Measurements from ENCODE around the gene SEZ6L. TPM values are rescaled to one million over a fixed set of nuclear protein-coding genes. Genes with fewer than 3 reads are reported as not detected.

SEZ6L gene
- total and polyA plus RNA-seq, 10 of the 15 experiments (the other 5 are each of a cell fraction or from before 2014, with no cell fraction given): not detected

GRCh38 chr22:26318975-26319374 is 149.7 kb downstream of the SEZ6L start (continued):
- TF ChIP-seq PAX8 (IDR thresholded peaks at IDR 0.05): no peak
- TF ChIP-seq SMC3 (IDR thresholded peaks at IDR 0.05; ENCODE audit: borderline replicate concordance, low read length): peak; percentile 33; the same call in 1 of the 2 replicates
- no peak for TF ChIP-seq MYB (IDR thresholded peaks at IDR 0.05; ENCODE audit: borderline replicate concordance, low read depth, low read length)
- TF ChIP-seq MEF2A (IDR thresholded peaks at IDR 0.05; ENCODE audit: insufficient read depth, low read depth, low read length): no peak
- TF ChIP-seq EED (IDR thresholded peaks at IDR 0.05; ENCODE audit: low read depth): no peak

GRCh38 chr22:26320447-26320846 is 151.2 kb downstream of the SEZ6L start:
- ChIA-PET SMC1A (ENCODE audit: uncharacterized antibody, unreplicated experiment) (no interaction called here), CTCF (interaction anchor here (1.5 to 2.2 kb wide), 3 partner anchors 11 to 417 kb away, joined by 3 to 19 read pairs (median 5); no protein-coding TSS in a partner anchor), POLR2A (no interaction called here), RAD21 (ENCODE audit: unreplicated experiment) (no interaction called here)
- Histone ChIP-seq H3K27ac (ENCODE audit: control insufficient read depth, insufficient read depth) (no peak overlapping the region), H3K9me3 (replicated peaks; ENCODE audit: control insufficient read depth, insufficient read depth, low read length) (no peaks in the 10 kb centered on the region), H4K20me1 (ENCODE audit: control insufficient read depth, insufficient read depth) (no peaks in the 10 kb centered on the region), H2AFZ (ENCODE audit: control insufficient read depth, low read depth, low read length) (no peak overlapping the region), H3K4me1 (ENCODE audit: control insufficient read depth, insufficient read depth, low read length) (no peaks in the 10 kb centered on the region), H3K4me3 (no peak overlapping the region), H3K27me3 (replicated peaks in 1 of 2; ENCODE audit: control insufficient read depth in 2 of 2, insufficient read depth in 2 of 2, low read length in 1 of 2) (peaks cover 2% of the 10 kb centered on the region in 2 experiments; a peak in 3 of 4 replicates), H3K36me3 (ENCODE audit: control insufficient read depth in 2 of 2, insufficient read depth in 2 of 2, low read length in 1 of 2) (no peaks in the 10 kb centered on the region), H3K79me2 (ENCODE audit: control insufficient read depth, insufficient read depth, low read length) (no peaks in the 10 kb centered on the region), H3K4me2 (ENCODE audit: control insufficient read depth, insufficient read depth) (no peak overlapping the region), H3K9ac (ENCODE audit: control insufficient read depth, insufficient read depth, low read length) (no peak overlapping the region)
- ATAC-seq (no peak), FAIRE-seq (no peak), DNase-seq (ENCODE audit: low read depth, low spot score) (no peak)
- TF ChIP-seq HSF1 (IDR thresholded peaks at IDR 0.05; ENCODE audit: low read depth, low read length) (no peak), SUZ12 (IDR thresholded peaks at IDR 0.05; ENCODE audit: unreplicated experiment) (no peak), ZNF274 (IDR thresholded peaks at IDR 0.05; ENCODE audit: insufficient read depth, insufficient read length) (no peak), CHD1 (IDR thresholded peaks at IDR 0.05; ENCODE audit: low read depth, low read length) (no peak)
- in situ Hi-C loops (cut with MboI) (no loop called here), intact Hi-C loops (cut with micrococcal nuclease; ENCODE audit: unreplicated experiment) (no loop called here)
- WGBS (ENCODE audit: insufficient coverage, insufficient replicate concordance, low lambda C conversion rate, missing lambda C conversion rate): 4% methylated on average over 5 of the region's 5 CpGs
- BruUV-seq (replicated peaks): no TSS peak
